ENCODE data around the gene RIMS1. TPM values are rescaled to one million over a fixed set of nuclear protein-coding genes. Genes with fewer than 3 reads are reported as not detected.

Gene RIMS1
- not detected in 2 replicates for total RNA-seq

GRCh38 chr6:71886184-71887005 is at the start of gene RIMS1:
Gene RIMS1 (plus strand): TSS chr6:71886550. CDS start chr6:71887024, 474 bp downstream.
- intact Hi-C loops (cut with micrococcal nuclease): no loop called here
- H3K4me1 Mint-ChIP-seq: peaks cover 2% of the 10 kb centered on the region
- no peaks in the 10 kb centered on the region for H3K9me3 Mint-ChIP-seq
- no peak for DNase-seq
- H3K27me3 Mint-ChIP-seq: peaks cover 32% of the 10 kb centered on the region
- no peak within 1 kb of the TSS for H3K27ac Mint-ChIP-seq
- peak within 1 kb of the TSS; percentile 49 for H3K4me3 Mint-ChIP-seq
- H3K36me3 Mint-ChIP-seq (ENCODE audit: low read depth): no peaks in the 10 kb centered on the region

GRCh38 chr6:71851214-71851613 is 35.1 kb upstream of the RIMS1 start:
- no peaks in the 10 kb centered on the region for H3K27me3 Mint-ChIP-seq
- no peak overlapping the region for H3K27ac Mint-ChIP-seq
- H3K4me3 Mint-ChIP-seq: no peak overlapping the region
- no peaks in the 10 kb centered on the region for H3K9me3 Mint-ChIP-seq
- intact Hi-C loops (cut with micrococcal nuclease): no loop called here
- H3K36me3 Mint-ChIP-seq (ENCODE audit: low read depth): no peaks in the 10 kb centered on the region
- DNase-seq: no peak
- no peaks in the 10 kb centered on the region for H3K4me1 Mint-ChIP-seq

- no peak overlapping the region for H3K27ac Mint-ChIP-seq
Observed at GRCh38 chr6:71852948-71853347, 33.4 kb upstream of the RIMS1 start.

GRCh38 chr6:71855406-71855805 is 30.9 kb upstream of the RIMS1 start:
- DNase-seq: no peak
- Mint-ChIP-seq H3K4me1 (no peaks in the 10 kb centered on the region), H3K36me3 (ENCODE audit: low read depth) (no peaks in the 10 kb centered on the region), H3K27me3 (no peaks in the 10 kb centered on the region), H3K4me3 (no peak overlapping the region), H3K27ac (no peak overlapping the region), H3K9me3 (no peaks in the 10 kb centered on the region)
- intact Hi-C loops (cut with micrococcal nuclease): no loop called here

More at GRCh38 chr6:71852948-71853347, 33.4 kb upstream of the RIMS1 start:
- H3K27me3 Mint-ChIP-seq: no peaks in the 10 kb centered on the region
- no peaks in the 10 kb centered on the region for H3K4me1 Mint-ChIP-seq
- no peaks in the 10 kb centered on the region for H3K9me3 Mint-ChIP-seq
- no peak for DNase-seq
- intact Hi-C loops (cut with micrococcal nuclease): no loop called here
- no peaks in the 10 kb centered on the region for H3K36me3 Mint-ChIP-seq (ENCODE audit: low read depth)
- H3K4me3 Mint-ChIP-seq: no peak overlapping the region

GRCh38 chr6:71879016-71879415 is 7.3 kb upstream of the RIMS1 start:
- Mint-ChIP-seq H3K36me3 (ENCODE audit: low read depth) (no peaks in the 10 kb centered on the region), H3K27ac (no peak overlapping the region), H3K9me3 (no peaks in the 10 kb centered on the region), H3K4me3 (no peak overlapping the region), H3K27me3 (no peaks in the 10 kb centered on the region), H3K4me1 (no peaks in the 10 kb centered on the region)
- intact Hi-C loops (cut with micrococcal nuclease): no loop called here
- no peak for DNase-seq

- intact Hi-C loops (cut with micrococcal nuclease): no loop called here
- Mint-ChIP-seq H3K36me3 (ENCODE audit: low read depth) (no peaks in the 10 kb centered on the region), H3K4me3 (peak overlapping the region; percentile 49), H3K4me1 (peaks cover 2% of the 10 kb centered on the region), H3K9me3 (no peaks in the 10 kb centered on the region), H3K27ac (no peak overlapping the region), H3K27me3 (peaks cover 32% of the 10 kb centered on the region)
- no peak for DNase-seq
Observed at GRCh38 chr6:71887006-71887743, 825 bp downstream of the RIMS1 start.

GRCh38 chr6:71887744-71888230 is 1.4 kb downstream of the RIMS1 start:
- H3K4me1 Mint-ChIP-seq: peaks cover 2% of the 10 kb centered on the region
- no peak overlapping the region for H3K4me3 Mint-ChIP-seq
- H3K27me3 Mint-ChIP-seq: peaks cover 32% of the 10 kb centered on the region
- H3K36me3 Mint-ChIP-seq (ENCODE audit: low read depth): no peaks in the 10 kb centered on the region
- DNase-seq: no peak
- H3K27ac Mint-ChIP-seq: no peak overlapping the region
- intact Hi-C loops (cut with micrococcal nuclease): no loop called here
- no peaks in the 10 kb centered on the region for H3K9me3 Mint-ChIP-seq

- intact Hi-C loops (cut with micrococcal nuclease): no loop called here
Observed at GRCh38 chr6:71888756-71889340, 2.5 kb downstream of the RIMS1 start.

GRCh38 chr6:71889366-71889765 is 3.0 kb downstream of the RIMS1 start:
- Mint-ChIP-seq H3K9me3 (no peaks in the 10 kb centered on the region), H3K36me3 (ENCODE audit: low read depth) (no peaks in the 10 kb centered on the region), H3K27ac (no peak overlapping the region), H3K4me1 (peaks cover 2% of the 10 kb centered on the region), H3K4me3 (no peak overlapping the region), H3K27me3 (peaks cover 32% of the 10 kb centered on the region)
- no peak for DNase-seq
- intact Hi-C loops (cut with micrococcal nuclease): no loop called here

More at GRCh38 chr6:71888756-71889340, 2.5 kb downstream of the RIMS1 start:
- H3K27ac Mint-ChIP-seq: no peak overlapping the region
- H3K9me3 Mint-ChIP-seq: no peaks in the 10 kb centered on the region
- peaks cover 32% of the 10 kb centered on the region for H3K27me3 Mint-ChIP-seq
- H3K4me1 Mint-ChIP-seq: peaks cover 2% of the 10 kb centered on the region
- no peaks in the 10 kb centered on the region for H3K36me3 Mint-ChIP-seq (ENCODE audit: low read depth)
- no peak for DNase-seq
- no peak overlapping the region for H3K4me3 Mint-ChIP-seq

- no peak for DNase-seq
- Mint-ChIP-seq H3K36me3 (ENCODE audit: low read depth) (no peaks in the 10 kb centered on the region), H3K4me3 (no peak overlapping the region), H3K27ac (no peak overlapping the region), H3K9me3 (no peaks in the 10 kb centered on the region), H3K4me1 (no peaks in the 10 kb centered on the region), H3K27me3 (peaks cover 11% of the 10 kb centered on the region)
- intact Hi-C loops (cut with micrococcal nuclease): no loop called here
Observed at GRCh38 chr6:71892641-71893040, 6.3 kb downstream of the RIMS1 start.

- H3K9me3 Mint-ChIP-seq: no peaks in the 10 kb centered on the region
- intact Hi-C loops (cut with micrococcal nuclease): no loop called here
- no peak for DNase-seq
Observed at GRCh38 chr6:71900642-71901041, 14.3 kb downstream of the RIMS1 start.

GRCh38 chr6:71902261-71902660 is 15.9 kb downstream of the RIMS1 start:
- intact Hi-C loops (cut with micrococcal nuclease): no loop called here
- Mint-ChIP-seq H3K36me3 (ENCODE audit: low read depth) (no peaks in the 10 kb centered on the region), H3K4me3 (no peak overlapping the region), H3K27ac (no peak overlapping the region), H3K9me3 (no peaks in the 10 kb centered on the region), H3K27me3 (no peaks in the 10 kb centered on the region), H3K4me1 (no peaks in the 10 kb centered on the region)
- no peak for DNase-seq

More at GRCh38 chr6:71900642-71901041, 14.3 kb downstream of the RIMS1 start:
- Mint-ChIP-seq H3K27ac (no peak overlapping the region), H3K27me3 (no peaks in the 10 kb centered on the region), H3K4me1 (no peaks in the 10 kb centered on the region), H3K4me3 (no peak overlapping the region), H3K36me3 (ENCODE audit: low read depth) (no peaks in the 10 kb centered on the region)

GRCh38 chr6:71906813-71907212 is 20.5 kb downstream of the RIMS1 start:
- no peak overlapping the region for H3K4me3 Mint-ChIP-seq
- intact Hi-C loops (cut with micrococcal nuclease): no loop called here
- H3K27ac Mint-ChIP-seq: no peak overlapping the region
- H3K36me3 Mint-ChIP-seq (ENCODE audit: low read depth): no peaks in the 10 kb centered on the region
- no peaks in the 10 kb centered on the region for H3K9me3 Mint-ChIP-seq
- no peaks in the 10 kb centered on the region for H3K27me3 Mint-ChIP-seq
- H3K4me1 Mint-ChIP-seq: no peaks in the 10 kb centered on the region
- no peak for DNase-seq

All from activated CD4-positive, alpha-beta T cell treated with anti-CD3 and anti-CD28 coated beads, Interleukin-2, amount 10 ng/mL, durations not matched to agents 24 days and 14 days (primary cell).